B cell (primary cell): ENCODE measurements around the gene TEX54.

ENCODE experiments used
- CTCF ChIP-seq: fragments of 200-600 bp; IDR thresholded peaks from one replicate; pipeline ENCODE4 v1.8.0; 2022; ENCODE audit warnings: antibody characterized with exemption, mild to moderate bottlenecking
- EZH2 ChIP-seq: IDR thresholded peaks from 2 replicates; pipeline ENCODE4 v1.6.1; 2012; ENCODE audit warnings: borderline replicate concordance, low read depth, mild to moderate bottlenecking, moderate library complexity, low read length; ENCODE audit not compliant: insufficient read depth, poor library complexity, severe bottlenecking

- TF ChIP-seq CTCF (no peak), EZH2 (no peak)
These were observed 22.4 kb upstream of the TEX54 start for GRCh38 chr11:62854825-62855570.
